A172 (cell line): ENCODE results near the gene LMAN2. TPM values are rescaled to one million over a fixed set of nuclear protein-coding genes. Genes with fewer than 3 reads are reported as not detected.

Experiments
- DNase-seq: peaks from one replicate; pipeline ENCODE4 v3.0.0-alpha.2; 2015; ENCODE audit warnings: low spot score
- total RNA-seq: library from RNA; depleted of rRNA; stranded (reverse); fragments of >200 nt; shearing (Covaris generic); gene quantifications from 2 replicates; pipeline ENCODE4 v1.2.3, GENCODE V29; 2014; rRNA removed

Gene LMAN2, protein sequence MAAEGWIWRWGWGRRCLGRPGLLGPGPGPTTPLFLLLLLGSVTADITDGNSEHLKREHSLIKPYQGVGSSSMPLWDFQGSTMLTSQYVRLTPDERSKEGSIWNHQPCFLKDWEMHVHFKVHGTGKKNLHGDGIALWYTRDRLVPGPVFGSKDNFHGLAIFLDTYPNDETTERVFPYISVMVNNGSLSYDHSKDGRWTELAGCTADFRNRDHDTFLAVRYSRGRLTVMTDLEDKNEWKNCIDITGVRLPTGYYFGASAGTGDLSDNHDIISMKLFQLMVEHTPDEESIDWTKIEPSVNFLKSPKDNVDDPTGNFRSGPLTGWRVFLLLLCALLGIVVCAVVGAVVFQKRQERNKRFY
- total RNA-seq = 361 and 423 TPM in 2 replicates

DNA sequence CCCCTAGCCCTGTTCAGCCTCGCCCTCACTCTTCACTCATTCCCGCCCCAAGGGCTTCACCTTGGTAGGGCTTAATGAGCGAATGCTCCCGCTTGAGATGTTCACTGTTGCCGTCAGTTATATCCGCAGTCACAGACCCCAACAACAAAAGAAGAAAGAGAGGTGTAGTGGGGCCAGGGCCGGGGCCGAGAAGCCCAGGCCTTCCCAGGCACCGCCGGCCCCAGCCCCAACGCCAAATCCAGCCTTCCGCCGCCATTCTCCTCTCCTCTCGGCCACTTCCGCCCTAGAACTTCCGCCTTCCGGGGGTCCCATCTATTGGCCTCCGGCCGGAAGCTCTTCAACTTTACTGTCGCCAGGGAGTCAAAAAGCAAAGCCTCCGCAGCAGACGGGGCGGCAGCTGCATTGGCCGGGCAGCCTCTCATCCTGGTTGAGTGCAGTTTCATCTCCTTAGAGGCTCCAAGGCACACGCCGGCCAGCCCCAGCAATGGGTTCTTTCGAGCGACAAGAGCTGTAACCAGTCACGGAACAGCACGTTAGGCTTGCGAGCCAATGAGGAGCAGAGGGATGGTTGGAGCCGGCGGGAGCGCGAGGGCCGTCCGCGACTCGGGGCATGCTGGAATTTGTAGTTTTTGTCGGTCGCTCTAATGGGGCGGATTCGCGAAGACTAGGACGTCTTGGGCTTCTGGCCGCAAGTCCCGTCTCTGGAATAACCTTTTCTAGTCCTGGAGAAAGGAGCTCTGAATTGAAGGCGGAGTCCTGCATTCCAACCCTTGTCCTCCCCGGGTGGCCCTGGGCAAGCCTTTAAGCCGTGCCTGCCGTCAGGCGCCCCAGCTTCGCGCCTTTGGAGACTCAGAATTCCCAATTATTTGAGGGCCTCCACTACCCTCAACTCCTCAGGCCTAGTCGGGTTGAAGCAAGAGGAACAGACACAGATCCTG is at the start of gene LMAN2:
LMAN2 (minus strand) TSS at position 277 of the 938 bp plus-strand sequence; CDS start at position 256, 21 bp downstream.
- peak; percentile 94 for DNase-seq

DNA sequence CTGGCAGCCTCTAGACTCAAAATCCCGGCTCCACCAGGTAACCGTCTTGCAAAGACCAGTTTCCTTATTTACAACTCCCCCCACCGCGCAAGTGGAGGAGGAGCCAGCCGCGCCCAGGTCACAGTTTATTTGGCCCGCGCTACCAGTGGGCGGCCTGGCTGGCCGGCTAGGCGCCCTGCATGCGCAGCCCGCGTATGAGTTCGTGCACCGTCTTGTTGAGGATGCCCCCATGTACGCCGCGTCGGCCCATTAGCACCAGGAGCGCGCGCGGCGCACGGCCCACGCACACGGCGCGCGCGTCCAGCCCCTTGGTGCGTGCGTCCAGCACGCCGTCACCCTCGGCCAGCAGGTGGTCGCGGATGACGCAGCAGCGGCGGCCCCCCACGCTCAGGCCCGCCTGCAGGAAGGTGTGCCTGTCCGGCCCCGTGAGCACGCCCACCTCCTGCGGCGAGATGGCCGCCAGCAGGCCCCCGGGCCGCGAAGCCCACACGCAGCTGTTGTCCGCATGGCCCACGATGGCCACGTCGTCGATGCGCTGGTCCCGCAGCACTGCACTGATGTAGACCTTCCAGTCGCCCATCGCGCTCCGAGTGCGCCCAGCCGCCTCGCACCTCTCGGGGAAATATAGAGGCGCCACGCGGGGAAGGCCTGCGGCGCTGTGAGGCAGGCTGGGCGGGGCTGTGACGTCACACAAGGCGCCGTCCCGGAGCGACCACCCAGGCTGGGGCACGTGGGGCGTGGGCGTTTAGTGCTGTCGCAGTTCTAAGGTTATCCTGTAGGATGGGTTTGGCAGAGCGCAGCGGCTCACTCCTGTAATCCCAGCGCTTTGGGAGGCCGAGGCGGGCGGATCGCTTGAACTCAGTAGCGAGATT is 48.8 kb upstream of the LMAN2 start, which contains the start of gene PFN3:
PFN3 (minus strand) TSS at position 665 of the 872 bp plus-strand sequence; CDS start at position 580, 85 bp downstream.
- no peak for DNase-seq

DNA sequence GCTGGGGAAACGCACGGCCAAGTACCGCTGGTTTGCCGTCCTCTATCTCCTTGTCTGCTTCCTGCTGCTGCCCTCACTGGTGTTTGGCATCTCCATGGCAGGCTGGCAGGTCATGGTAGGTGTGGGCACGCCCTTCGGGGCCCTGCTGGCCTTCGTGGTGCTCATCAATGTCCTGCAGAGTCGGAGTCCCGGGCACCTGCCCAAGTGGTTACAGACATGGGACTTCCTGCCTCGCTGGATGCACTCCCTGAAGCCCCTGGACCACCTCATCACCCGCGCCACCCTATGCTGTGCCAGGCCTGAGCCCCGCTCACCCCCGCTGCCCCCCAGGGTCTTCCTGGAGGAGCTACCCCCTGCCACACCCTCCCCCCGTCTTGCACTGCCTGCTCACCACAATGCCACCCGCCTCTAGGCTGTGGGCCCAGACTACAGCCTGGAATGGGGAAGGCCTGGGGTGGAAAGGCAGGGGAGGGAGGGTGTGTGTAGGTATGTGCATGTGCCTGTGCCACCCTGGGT is 46.5 kb upstream of the LMAN2 start:
- no peak for DNase-seq

DNA sequence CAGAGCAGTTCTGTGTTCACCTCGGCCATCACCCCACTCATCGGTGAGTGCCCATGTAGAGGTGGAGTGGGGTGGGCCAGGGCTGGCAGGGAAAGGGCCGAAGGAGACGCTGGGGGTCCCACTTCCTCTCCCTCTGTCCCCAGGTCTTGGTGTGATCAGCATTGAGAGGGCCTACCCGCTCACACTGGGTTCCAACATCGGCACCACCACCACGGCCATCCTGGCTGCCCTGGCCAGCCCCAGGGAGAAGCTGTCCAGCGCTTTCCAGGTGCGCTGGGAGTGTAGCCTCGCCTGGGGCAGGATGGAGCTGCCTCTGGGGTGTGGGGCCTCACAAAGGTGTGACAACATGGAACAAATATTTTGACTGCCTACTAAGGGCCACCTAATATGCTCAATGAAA is 45.3 kb upstream of the LMAN2 start:
- DNase-seq = no peak

DNA sequence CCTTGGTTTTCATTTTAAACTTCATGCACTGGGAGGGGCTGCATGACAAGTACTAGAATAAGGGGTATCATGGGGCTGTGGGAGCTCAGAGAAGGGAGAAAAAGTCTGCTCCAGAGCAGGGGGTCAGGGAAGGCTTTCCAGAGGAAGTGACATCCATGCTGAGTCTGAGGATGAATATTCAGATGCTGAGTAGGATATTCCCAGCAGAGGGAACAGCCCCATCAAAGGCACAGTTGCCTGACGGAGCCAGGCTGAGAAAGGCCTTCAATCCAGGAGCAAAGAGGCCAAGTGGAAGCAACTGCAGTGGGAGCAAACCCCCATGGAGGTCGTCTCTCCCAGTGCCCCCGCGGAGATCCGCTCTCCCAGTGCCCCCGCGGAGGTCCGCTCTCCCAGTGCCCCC is 44.6 kb upstream of the LMAN2 start:
- no peak for DNase-seq

DNA sequence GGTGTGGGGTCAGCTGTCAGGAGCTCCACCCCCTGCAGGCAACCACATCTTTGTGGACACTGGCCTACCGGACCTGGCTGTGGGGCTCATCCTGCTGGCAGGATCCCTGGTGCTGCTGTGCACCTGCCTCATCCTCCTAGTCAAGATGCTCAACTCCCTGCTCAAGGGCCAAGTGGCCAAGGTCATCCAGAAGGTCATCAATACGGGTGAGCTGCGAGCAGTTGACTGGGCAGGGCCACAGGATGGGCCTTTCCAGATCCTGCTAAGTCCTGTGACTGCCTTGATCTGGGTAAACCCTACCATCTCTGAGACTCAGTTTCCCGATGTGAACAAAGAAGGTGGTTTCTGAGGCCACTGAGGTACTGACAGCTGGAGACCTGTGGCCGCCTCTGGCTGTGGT is 42.5 kb upstream of the LMAN2 start:
- DNase-seq = no peak

DNA sequence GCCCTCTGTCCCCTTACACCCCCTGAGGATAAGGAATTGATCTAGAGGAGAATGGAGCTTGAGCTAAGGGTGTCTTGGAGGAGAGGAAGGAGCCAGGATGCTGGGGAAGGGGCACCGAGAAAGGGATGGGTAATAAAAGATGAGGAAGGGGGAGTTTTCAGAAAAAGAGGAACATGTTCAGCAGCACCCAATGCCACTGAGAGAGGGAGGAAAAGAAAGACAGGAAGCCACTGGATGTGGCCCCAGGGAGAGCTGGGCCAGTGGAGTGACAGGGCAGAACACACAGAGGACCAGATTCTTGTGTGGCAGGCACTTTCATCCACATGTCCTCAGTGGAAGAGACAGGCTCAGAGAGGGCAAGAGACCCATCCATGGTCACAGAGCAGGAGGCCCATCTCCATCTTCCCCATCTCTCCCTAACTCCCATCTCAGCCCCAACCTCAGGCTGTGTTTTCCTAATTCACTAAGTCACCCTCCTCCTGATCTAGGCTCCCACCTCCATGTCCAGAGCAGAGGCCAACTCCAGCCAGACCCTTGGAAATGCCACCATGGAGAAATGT is 41.8 kb upstream of the LMAN2 start:
- DNase-seq = no peak

DNA sequence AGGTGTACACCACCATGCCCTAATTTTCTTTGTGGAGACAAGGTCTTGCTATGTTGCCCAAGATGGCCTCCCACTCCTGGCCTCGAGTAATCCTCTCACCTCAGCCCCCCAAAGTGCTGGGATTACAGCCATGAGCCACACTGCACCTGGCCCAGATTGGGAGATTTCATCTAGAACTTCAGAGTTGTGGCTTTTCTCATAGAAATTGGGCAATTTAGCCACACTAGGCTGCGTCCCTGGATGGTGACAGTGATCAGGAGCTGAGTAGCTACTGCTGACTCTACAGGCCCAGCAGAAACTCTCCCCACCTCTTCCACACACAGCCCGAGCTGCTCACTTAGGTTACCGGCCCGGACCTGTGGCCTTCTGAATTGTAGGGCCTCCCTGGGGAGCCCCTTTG is 41.3 kb upstream of the LMAN2 start:
- no peak for DNase-seq

DNA sequence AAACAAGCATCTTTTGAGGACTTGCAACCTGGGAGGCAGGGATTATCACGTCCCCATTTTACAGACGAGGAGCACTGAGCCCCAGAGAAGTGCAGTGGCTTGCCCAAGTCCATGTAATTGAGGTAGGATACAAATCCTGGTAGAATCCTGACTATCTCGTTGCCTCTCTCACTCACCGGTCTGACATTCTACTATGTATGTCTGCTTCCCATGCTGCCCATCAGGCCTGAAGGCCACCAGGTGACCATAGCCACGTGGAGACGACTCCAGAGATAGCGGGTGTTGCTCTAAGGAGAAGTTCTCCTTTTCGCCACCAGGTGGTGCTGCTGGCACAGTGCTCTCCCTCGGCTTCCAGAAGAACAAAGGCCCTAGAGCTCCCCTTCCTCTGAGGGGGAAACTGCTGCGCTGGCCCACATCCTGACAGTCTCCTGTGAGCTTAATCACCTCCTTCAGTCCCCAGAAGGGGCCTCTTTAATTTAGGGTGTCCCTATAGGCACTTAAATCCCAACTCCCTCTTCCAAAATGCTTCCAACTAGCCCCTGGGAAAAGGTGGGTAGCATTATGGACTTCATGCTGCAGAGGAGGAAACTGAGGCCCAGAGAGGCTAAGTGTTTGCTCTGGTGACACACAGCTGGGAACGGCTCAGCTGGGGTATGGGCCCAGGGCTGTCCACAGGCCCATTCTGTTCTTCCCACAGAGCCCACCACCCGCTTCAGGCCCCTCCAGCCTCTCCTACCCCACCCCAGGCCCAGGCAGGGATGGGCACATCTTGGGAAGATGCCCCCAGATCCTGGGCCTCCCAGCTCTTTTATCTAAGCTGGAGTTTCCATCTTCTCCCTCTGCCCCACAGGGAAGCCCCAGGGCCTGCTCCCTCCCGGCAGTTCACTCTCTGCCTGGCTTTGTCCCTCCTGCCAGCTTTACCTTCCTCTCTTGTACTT is 39.2 kb upstream of the LMAN2 start:
- DNase-seq = peak; percentile 93

DNA sequence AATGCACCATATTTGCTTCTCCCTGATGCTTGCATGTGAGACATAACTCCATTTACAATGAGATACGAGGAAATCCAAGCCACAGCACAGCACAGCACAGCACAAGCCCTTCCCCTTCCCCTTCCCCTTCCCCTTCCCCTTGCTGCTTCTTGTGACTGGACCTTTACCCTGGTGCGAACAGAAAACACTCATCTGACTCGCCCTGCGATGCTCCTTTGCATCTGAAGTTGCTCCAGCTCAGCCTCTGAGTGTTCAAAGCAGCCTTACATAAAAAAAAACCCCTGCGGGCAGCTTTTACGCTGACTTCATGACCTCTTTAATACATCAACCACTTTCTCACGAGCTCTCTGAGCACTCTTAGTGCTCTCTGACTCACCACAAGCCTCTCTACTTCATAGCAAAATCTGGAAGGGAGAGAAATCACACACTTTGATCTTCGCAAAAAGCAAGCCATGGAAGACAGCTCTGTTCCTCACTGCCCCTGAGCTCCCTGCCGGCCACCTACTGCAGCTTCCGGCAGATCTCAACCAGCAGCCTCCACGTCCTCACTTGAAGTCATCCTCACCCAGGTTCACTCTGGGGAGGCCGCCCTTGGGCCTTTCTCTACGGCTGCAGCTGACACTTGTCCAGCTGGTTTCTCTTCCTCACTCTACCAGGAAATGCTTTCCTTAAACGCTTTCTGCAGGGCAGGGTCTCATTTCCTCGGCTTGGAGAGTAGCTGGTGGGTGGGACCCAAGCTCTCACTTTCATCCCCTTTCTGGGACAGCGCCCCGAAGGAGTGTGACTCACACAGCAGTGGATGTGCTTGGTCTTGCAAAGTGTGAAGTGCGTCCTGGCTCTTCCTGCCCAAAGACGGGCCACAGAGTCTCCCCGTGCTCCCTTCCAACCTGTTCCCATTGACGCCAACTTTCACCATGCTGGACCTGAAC is 38.0 kb upstream of the LMAN2 start:
- DNase-seq = peak; percentile 93

DNA sequence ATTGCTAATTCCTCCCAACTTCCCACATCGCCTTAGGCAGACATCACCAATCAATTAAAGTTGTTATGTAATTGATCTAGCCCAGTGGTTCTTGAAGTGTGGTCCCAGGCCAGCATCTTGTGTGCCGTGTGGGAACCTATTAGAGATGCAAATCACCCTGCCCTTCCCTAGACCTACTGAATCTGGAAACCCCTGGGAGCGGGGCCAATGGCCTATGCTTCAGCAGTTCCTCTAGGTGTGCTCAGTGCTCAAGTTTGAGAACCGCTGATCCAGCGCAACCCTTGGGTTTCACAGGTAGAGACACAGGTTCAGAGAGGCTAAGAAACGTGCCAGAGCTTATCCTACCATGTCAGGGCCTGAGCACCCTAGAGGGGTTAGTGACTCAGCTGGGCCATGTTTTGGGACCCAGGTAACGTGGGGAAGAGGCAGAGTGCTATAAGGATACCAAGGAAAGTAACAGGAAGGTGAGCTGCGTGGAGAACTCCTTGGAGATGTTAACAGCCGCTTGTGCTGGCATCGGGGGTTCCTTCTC is 37.1 kb upstream of the LMAN2 start:
- no peak for DNase-seq

DNA sequence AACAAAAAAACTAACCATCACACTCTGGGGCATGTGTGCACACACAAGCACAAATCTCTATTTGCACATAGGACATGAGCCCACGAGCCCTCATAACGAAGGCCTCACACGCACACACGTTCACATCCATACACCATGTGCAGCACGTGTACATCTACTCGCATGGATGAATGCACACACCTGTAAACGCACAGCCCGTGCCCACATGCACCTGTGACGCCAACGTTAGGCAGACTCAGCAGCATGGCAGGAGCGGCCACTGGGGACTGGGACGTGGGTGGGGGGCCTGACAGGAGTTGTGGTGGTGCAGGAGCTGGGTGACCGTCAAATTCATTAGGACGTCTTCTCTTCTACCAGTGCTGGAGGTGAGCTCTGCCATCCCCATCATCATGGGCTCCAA is 35.9 kb upstream of the LMAN2 start:
- DNase-seq = no peak

DNA sequence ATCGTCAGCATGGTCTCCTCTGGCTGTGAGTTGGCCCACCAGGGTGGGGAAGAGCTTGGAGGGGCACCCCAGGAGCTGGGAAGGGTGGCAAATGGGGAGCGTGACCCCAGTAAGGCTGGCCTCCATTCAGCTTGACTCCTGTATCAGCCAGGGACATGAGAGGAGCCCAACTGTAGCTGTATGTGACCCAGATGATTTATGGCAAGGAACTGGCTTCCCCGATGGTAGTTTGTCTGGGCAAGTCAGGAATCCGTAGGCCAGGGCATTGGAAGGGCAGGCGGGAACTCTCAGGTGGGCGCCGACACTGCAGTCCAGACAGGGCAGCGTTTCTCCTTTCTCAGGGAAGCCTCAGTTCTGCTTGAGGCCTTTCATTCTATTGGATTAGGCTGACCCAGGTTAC is 35.1 kb upstream of the LMAN2 start:
- no peak for DNase-seq

DNA sequence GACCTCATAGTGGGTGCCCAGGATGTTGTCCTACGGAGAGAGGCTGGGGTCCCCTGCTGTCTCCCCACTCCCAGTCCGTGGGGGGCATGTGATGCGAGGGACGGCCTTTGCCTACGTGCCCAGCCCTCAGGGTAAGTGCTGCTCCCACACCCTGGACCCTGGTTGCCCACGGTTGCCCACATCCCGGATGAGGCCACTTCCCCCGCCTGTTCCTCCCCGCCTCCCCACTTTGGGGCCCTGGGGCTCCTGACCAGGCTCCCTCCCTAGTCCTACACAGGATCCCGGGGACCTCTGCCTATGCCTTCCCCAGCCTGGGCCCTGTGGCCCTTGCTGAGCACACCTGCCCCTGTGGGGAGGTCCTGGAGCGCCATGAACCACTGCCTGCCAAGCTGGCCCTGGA is 34.3 kb upstream of the LMAN2 start:
- no peak for DNase-seq

DNA sequence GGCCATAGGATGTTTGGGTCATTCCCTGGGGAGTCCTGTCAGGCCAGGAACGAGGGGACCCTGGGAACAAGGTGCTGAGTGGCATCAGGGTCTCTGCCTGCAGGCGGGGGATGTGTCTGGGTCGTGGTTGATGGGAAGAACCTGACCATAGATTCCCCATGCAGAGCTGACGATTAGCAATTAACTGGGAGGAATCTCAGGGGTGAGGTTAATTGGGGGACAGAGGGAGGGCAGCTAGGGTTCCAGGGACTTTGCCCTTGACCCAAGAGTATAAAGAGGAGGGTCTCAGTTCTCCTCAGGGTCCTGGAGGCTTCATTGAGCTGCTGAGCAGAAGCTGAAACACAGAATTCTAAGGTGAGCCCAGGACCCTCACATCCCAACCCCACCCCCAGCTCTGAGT is 32.7 kb upstream of the LMAN2 start, which contains the start of gene SLC34A1:
SLC34A1 (plus strand) TSS at position 301 of the 400 bp plus-strand sequence. CDS start 1,308 bp downstream, outside the sequence.
- no peak for DNase-seq

DNA sequence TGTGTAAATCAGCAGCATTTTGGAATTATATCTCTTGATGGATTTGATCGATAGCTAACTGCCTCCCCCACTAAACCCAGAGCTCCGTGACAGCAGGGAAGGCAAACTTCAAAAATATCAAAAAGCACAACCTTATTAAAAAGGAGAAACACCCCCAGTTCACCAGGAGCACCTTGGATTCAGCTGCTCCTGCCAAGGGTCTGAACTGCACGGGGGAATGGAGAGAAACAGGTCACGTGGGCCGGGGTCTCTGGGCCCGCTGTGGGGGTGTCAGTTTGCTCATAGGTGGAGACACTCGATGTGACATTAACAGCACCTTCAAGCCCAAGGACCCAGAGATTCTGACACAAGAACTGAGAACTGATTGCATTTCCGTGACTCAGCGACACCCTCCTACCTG is 31.7 kb upstream of the LMAN2 start:
- DNase-seq = no peak

DNA sequence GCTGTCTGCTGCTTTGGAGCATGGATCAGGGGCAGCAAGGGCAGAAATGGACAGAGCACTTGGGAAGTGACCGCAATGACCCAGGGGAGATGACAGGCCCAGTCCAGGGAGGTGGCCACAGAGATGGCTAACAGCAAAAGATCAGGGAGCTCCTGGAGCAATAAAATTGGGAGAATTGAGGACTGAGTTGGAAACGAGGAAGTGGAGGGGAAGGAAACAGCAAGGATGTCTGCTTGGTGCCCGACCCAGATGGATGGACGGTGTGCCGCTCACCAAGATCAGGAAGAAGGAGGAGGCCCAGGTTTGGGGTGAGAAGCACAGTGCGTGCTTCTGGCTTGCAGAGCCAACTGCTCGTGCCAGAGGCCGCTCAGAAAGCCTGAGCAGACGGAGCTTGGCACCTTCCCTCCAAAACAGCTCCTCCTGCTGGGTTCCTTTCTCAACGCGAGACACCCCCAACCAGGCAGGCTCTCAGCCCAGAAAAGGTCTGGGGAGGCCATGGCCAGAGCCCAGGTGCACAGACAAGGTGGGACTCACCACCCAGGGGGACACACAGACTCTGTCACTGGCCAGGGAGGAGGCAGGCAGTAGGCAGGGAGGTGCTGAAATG is 31.1 kb upstream of the LMAN2 start:
- DNase-seq = no peak

DNA sequence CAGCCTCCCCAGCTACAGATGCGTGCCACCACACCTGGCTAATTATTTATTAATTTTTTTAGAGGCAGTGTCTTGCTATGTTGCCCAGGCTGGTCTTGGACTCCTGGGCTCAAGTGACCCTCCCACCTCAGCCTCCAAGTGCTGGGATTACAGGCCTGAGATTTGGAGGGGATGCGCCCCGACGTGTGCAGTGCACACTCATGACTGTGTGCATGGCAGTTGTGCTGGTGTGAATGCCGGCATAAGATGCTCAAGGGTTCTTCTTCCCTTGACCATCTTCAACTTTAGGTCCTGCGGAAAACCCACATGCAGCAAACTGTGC is 29.3 kb upstream of the LMAN2 start:
- no peak for DNase-seq
